KMS-11 (cell line): ENCODE results near the gene SLC7A4.

ENCODE experiments used
- H2AFZ ChIP-seq: fragments of 200-600 bp; sonication (generic); 2 replicates; pipeline ENCODE4 v1.6.1; 2016; ENCODE audit warnings: antibody characterized with exemption, mixed run types, low read depth
- H3K27ac ChIP-seq: fragments of 200-600 bp; sonication (generic); 2 replicates; pipeline ENCODE4 v1.6.1; 2016; ENCODE audit warnings: mild to moderate bottlenecking, mixed run types
- H3K27me3 ChIP-seq: fragments of 200-600 bp; sonication (generic); 2 replicates; pipeline ENCODE4 v1.6.1; 2017; ENCODE audit warnings: mild to moderate bottlenecking, low read depth, mixed run types, moderate library complexity; ENCODE audit not compliant: insufficient read depth
- H3K36me3 ChIP-seq: fragments of 200-600 bp; sonication (generic); 2 replicates; pipeline ENCODE4 v1.6.1; 2017; ENCODE audit warnings: mild to moderate bottlenecking, mixed run types; ENCODE audit not compliant: insufficient read depth
- H3K4me1 ChIP-seq: fragments of 200-600 bp; sonication (generic); 2 replicates; pipeline ENCODE4 v1.6.1; 2016; ENCODE audit warnings: mild to moderate bottlenecking, low read depth, mixed run types; ENCODE audit not compliant: poor library complexity, severe bottlenecking
- H3K4me2 ChIP-seq: fragments of 200-600 bp; sonication (generic); 2 replicates; pipeline ENCODE4 v1.7.0; 2016; ENCODE audit warnings: mild to moderate bottlenecking, mixed run types
- H3K4me3 ChIP-seq: fragments of 200-600 bp; sonication (generic); IDR thresholded peaks from 2 replicates; pipeline ENCODE4 v1.6.1; 2017; ENCODE audit warnings: low read depth, low read length, mixed read lengths; ENCODE audit not compliant: insufficient read depth
- H3K79me2 ChIP-seq: fragments of 200-600 bp; sonication (generic); 2 replicates; pipeline ENCODE4 v1.6.1; 2016; ENCODE audit warnings: low read depth, mixed run types; ENCODE audit not compliant: insufficient read depth
- H3K9ac ChIP-seq: fragments of 200-600 bp; sonication (generic); 2 replicates; pipeline ENCODE4 v1.6.1; 2016; ENCODE audit warnings: mild to moderate bottlenecking, mixed run types
- H4K20me1 ChIP-seq: fragments of 200-600 bp; sonication (generic); 2 replicates; pipeline ENCODE4 v1.6.1; 2016; ENCODE audit warnings: mild to moderate bottlenecking, mixed run types; ENCODE audit not compliant: insufficient read depth
- TF ChIP-seq, protein P1 (sequence below): fragments of 200-600 bp; sonication (generic); conservative IDR thresholded peaks from 2 replicates; pipeline ENCODE4 v1.6.1; 2017; ENCODE audit warnings: low read depth, mild to moderate bottlenecking, antibody characterized with exemption, low read length, moderate library complexity, mixed read lengths

The SLC7A4 gene

GRCh38 chr22:20983081-20983771 is 49.1 kb downstream of the SLC7A4 start:
- TF ChIP-seq, protein P1, sequence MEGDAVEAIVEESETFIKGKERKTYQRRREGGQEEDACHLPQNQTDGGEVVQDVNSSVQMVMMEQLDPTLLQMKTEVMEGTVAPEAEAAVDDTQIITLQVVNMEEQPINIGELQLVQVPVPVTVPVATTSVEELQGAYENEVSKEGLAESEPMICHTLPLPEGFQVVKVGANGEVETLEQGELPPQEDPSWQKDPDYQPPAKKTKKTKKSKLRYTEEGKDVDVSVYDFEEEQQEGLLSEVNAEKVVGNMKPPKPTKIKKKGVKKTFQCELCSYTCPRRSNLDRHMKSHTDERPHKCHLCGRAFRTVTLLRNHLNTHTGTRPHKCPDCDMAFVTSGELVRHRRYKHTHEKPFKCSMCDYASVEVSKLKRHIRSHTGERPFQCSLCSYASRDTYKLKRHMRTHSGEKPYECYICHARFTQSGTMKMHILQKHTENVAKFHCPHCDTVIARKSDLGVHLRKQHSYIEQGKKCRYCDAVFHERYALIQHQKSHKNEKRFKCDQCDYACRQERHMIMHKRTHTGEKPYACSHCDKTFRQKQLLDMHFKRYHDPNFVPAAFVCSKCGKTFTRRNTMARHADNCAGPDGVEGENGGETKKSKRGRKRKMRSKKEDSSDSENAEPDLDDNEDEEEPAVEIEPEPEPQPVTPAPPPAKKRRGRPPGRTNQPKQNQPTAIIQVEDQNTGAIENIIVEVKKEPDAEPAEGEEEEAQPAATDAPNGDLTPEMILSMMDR, result no peak
- Histone ChIP-seq H3K4me3 (no peak overlapping the region), H2AFZ (peak overlapping the region; percentile 90; the same call in 1 of the 2 replicates), H3K27ac (no peak overlapping the region), H3K36me3 (no peaks in the 10 kb centered on the region), H3K4me1 (peaks cover 18% of the 10 kb centered on the region), H4K20me1 (no peaks in the 10 kb centered on the region), H3K27me3 (no peaks in the 10 kb centered on the region), H3K4me2 (peak overlapping the region; percentile 96), H3K9ac (peak overlapping the region; percentile 73; the same call in 1 of the 2 replicates), H3K79me2 (no peaks in the 10 kb centered on the region)

- peak overlapping the region; percentile 90 for H2AFZ ChIP-seq
- H3K27ac ChIP-seq, result 0 out of 2 replicates have a peak overlapping the region, but pooled peaks have one; percentile 66
- no peak overlapping the region for H3K4me3 ChIP-seq
- peaks cover 18% of the 10 kb centered on the region for H3K4me1 ChIP-seq
- no peaks in the 10 kb centered on the region for H3K36me3 ChIP-seq
- H3K9ac ChIP-seq, result peak overlapping the region; percentile 73
- no peaks in the 10 kb centered on the region for H3K79me2 ChIP-seq
- H3K27me3 ChIP-seq, result peaks cover 4% of the 10 kb centered on the region; the same call in 1 of the 2 replicates
- peak overlapping the region; percentile 96 for H3K4me2 ChIP-seq
- H4K20me1 ChIP-seq, result no peaks in the 10 kb centered on the region
- TF ChIP-seq, protein P1, result no peak
These were observed 49.8 kb downstream of the SLC7A4 start for GRCh38 chr22:20982563-20982882.

DNA sequence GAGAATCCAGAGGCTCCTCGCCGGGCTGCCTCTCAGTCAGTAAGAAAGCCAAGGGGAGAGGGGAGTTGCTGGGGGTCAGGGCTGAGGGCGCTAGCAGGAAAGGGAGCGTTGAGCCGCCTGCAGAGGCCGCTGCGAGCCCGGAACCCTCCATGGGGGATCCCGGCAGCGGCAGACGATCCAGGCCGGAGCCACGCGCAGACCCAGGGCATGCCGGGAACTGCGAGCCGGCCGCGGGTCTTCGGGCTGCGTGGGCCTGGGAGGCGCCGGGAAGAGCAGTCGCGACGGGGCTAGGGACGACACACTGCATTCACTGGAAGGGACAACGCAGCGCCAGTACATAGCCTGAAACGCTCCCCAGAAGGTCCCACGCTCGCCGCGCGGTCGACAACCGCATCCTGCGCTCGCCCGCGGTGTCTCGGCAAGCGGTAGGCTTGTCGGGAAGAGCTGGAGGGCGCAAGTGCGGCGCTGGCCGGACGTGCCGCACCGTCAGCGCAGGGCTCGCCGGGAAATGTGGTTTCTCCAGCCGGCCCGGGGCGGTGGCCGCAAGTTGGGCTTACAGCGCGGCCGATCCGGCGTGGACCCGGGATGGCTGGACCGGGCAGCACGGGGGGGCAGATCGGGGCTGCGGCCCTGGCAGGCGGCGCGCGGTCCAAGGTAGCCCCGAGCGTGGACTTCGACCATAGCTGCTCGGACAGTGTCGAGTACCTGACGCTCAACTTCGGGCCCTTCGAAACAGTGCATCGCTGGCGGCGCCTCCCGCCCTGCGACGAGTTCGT is 50.4 kb downstream of the SLC7A4 start, which contains the start of gene LZTR1:
Gene LZTR1 (plus strand): TSS at position 511 of the 776 bp plus-strand sequence. CDS start 75 bp downstream, at position 586.
- Histone ChIP-seq H3K4me2 (peak within 1 kb of the TSS; percentile 96), H3K27me3 (peaks cover 9% of the 10 kb centered on the region; the same call in 1 of the 2 replicates), H4K20me1 (no peaks in the 10 kb centered on the region), H3K27ac (peak within 1 kb of the TSS; percentile 66), H3K4me1 (peaks cover 18% of the 10 kb centered on the region), H3K79me2 (no peaks in the 10 kb centered on the region), H3K36me3 (no peaks in the 10 kb centered on the region), H3K9ac (peak within 1 kb of the TSS; percentile 73), H2AFZ (peak within 1 kb of the TSS; percentile 90), H3K4me3 (no peak within 1 kb of the TSS)
- TF ChIP-seq, protein P1, result 0 out of 2 replicates have a peak, but pooled peaks have one; percentile 48

- TF ChIP-seq, protein P1, result no peak
- H3K9ac ChIP-seq, result peak overlapping the region; percentile 73
- H2AFZ ChIP-seq, result peak overlapping the region; percentile 90
- peak overlapping the region; percentile 96 for H3K4me2 ChIP-seq
- no peak overlapping the region for H3K4me3 ChIP-seq
- peaks cover 18% of the 10 kb centered on the region for H3K4me1 ChIP-seq
- H4K20me1 ChIP-seq, result no peaks in the 10 kb centered on the region
- H3K27ac ChIP-seq, result peak overlapping the region; percentile 66
- H3K27me3 ChIP-seq, result peaks cover 16% of the 10 kb centered on the region; the same call in 1 of the 2 replicates
- H3K79me2 ChIP-seq, result no peaks in the 10 kb centered on the region
- no peaks in the 10 kb centered on the region for H3K36me3 ChIP-seq
These were observed 51.2 kb downstream of the SLC7A4 start for GRCh38 chr22:20980938-20981722.
